CD4-positive, alpha-beta memory T cell (primary cell): ENCODE results near the gene MYL9. TPM values are rescaled to one million over a fixed set of nuclear protein-coding genes. Genes with fewer than 3 reads are reported as not detected.

ENCODE experiments used
- CTCF ChIA-PET: fragments of 350-600 bp; sonication (Branson Sonifier 250); formaldehyde crosslinking; loops from one replicate; lab custom pipeline; 2021; ENCODE audit warnings: inconsistent platforms; ENCODE audit not compliant: partially characterized antibody; lab: Charles Lee
- POLR2A ChIA-PET: fragments of 350-600 bp; sonication (Branson Sonifier 250); formaldehyde crosslinking; loops from one replicate; lab custom pipeline; 2021; ENCODE audit not compliant: partially characterized antibody; lab: Charles Lee
- DNase-seq, 5 donors: peaks; one replicate each; pipeline versions ENCODE4 v3.0.0 to v3.0.0-alpha.2; 2020 to 2022; ENCODE audit warnings: mixed read lengths in 1 of 5
- H3K27ac ChIP-seq: one replicate; pipeline ENCODE4 v1.7.0; 2013; ENCODE audit warnings: low read depth, low read length
- H3K27me3 ChIP-seq: 2 replicates; pipeline ENCODE4 v1.7.0; 2013; ENCODE audit warnings: mild to moderate bottlenecking, low read length, moderate library complexity; ENCODE audit not compliant: insufficient read depth
- H3K36me3 ChIP-seq: 2 replicates; pipeline ENCODE4 v1.7.0; 2013; ENCODE audit warnings: mild to moderate bottlenecking, low read length, moderate library complexity; ENCODE audit not compliant: insufficient read depth
- H3K4me1 ChIP-seq: 2 replicates; pipeline ENCODE4 v1.7.0; 2013; ENCODE audit warnings: mild to moderate bottlenecking, low read length, moderate library complexity; ENCODE audit not compliant: insufficient read depth
- H3K4me3 ChIP-seq, 2 donors: one replicate each; pipeline ENCODE4 v1.7.0; 2013; ENCODE audit warnings: low read length in 2 of 2, mild to moderate bottlenecking in 1 of 2
- H3K9me3 ChIP-seq, 2 donors: one replicate each; pipeline ENCODE4 v1.7.0; 2013; ENCODE audit warnings: low read length in 2 of 2, control low read depth in 1 of 2; ENCODE audit not compliant: control insufficient read depth in 1 of 2
- H3K27ac Mint-ChIP-seq, 7 donors: one replicate each; pipeline ENCODE4 v1.8.0; 2020 to 2021; ENCODE audit warnings: mixed read lengths in 7 of 7, mild to moderate bottlenecking in 6 of 7, inconsistent platforms in 3 of 7, moderate library complexity in 3 of 7
- H3K27me3 Mint-ChIP-seq, 2 donors: one replicate each; pipeline ENCODE4 v1.8.0; 2020 to 2021; ENCODE audit warnings: mixed read lengths in 2 of 2
- H3K36me3 Mint-ChIP-seq, 2 donors: one replicate each; pipeline ENCODE4 v1.8.0; 2020 to 2021; ENCODE audit warnings: mixed read lengths in 2 of 2, inconsistent platforms in 1 of 2, mild to moderate bottlenecking in 1 of 2
- H3K4me1 Mint-ChIP-seq, 4 donors: one replicate each; pipeline ENCODE4 v1.8.0; 2020 to 2021; ENCODE audit warnings: mixed read lengths in 4 of 4, mild to moderate bottlenecking in 1 of 4
- H3K4me3 Mint-ChIP-seq, 8 donors: one replicate each; pipeline ENCODE4 v1.8.0; 2020 to 2021; ENCODE audit warnings: mixed read lengths in 8 of 8, mild to moderate bottlenecking in 7 of 8, moderate library complexity in 6 of 8, inconsistent platforms in 3 of 8
- H3K9me3 Mint-ChIP-seq, 8 donors: one replicate each; pipeline ENCODE4 v1.8.0; 2020 to 2021; ENCODE audit warnings: mixed read lengths in 8 of 8, mild to moderate bottlenecking in 5 of 8, inconsistent platforms in 3 of 8, moderate library complexity in 1 of 8
- intact Hi-C: fragments of 100-400 bp; cut with micrococcal nuclease; formaldehyde crosslinking; loops from one replicate; pipeline ENCODE4 v1.15.1; 2023
- polyA plus RNA-seq, 2 donors: library from polyadenylated mRNA; unstranded; fragments of 300-500 nt; fragmentation: Illumina TruSeq; gene quantifications; one replicate each; pipeline ENCODE4 v1.2.3, GENCODE V29; 2021
- total RNA-seq, 2 experiments: library from RNA; stranded (reverse); gene quantifications; one replicate each; pipeline ENCODE4 v1.2.3, GENCODE V29; 2021

The MYL9 gene
- total and polyA plus RNA-seq, 4 experiments from 2014 or later, result not detected

DNA sequence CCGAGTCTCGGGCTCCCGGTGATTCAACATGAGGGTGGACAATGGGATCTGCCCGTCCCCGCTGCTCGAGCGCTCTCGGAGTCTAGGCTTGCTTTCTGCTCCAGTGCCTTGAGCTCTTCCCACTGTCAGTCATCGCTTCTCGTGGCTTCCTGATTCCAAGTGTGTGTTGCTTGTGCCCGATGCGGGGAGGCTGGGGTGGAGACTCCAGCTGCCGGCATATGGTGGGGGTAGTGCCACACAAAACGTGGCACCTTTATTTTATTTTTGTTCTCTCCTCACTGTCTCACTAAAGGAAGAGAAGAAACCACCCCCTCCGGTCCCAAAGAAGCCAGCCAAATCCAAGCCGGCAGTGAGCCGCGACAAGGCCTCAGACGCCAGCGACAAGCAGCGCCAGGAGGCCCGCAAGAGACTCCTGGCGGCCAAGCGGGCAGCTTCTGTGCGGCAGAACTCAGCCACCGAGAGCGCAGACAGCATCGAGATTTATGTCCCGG, 14.8 kb upstream of the MYL9 start:
- DNase-seq, result no peak
- Histone ChIP-seq H3K4me3 (no peak overlapping the region), H3K27me3 (no peaks in the 10 kb centered on the region), H3K27ac (no peak overlapping the region), H3K4me1 (no peaks in the 10 kb centered on the region), H3K9me3 (no peaks in the 10 kb centered on the region), H3K36me3 (peaks cover 32% of the 10 kb centered on the region)
- Mint-ChIP-seq H3K27me3 (no peaks in the 10 kb centered on the region), H3K9me3 (no peaks in the 10 kb centered on the region), H3K4me3 (no peak overlapping the region), H3K27ac (no peak overlapping the region), H3K4me1 (peaks cover 0 to 1% (median 0%) of the 10 kb centered on the region in 4 donors), H3K36me3 (peaks cover 31 to 45% of the 10 kb centered on the region in 2 donors)
- CTCF ChIA-PET, result no interaction called here
- intact Hi-C loops, result no loop called here
- POLR2A ChIA-PET, result interaction anchor here (0.6 kb wide), 1 partner anchor 211 kb away, joined by 3 read pairs; no protein-coding TSS in a partner anchor

DNA sequence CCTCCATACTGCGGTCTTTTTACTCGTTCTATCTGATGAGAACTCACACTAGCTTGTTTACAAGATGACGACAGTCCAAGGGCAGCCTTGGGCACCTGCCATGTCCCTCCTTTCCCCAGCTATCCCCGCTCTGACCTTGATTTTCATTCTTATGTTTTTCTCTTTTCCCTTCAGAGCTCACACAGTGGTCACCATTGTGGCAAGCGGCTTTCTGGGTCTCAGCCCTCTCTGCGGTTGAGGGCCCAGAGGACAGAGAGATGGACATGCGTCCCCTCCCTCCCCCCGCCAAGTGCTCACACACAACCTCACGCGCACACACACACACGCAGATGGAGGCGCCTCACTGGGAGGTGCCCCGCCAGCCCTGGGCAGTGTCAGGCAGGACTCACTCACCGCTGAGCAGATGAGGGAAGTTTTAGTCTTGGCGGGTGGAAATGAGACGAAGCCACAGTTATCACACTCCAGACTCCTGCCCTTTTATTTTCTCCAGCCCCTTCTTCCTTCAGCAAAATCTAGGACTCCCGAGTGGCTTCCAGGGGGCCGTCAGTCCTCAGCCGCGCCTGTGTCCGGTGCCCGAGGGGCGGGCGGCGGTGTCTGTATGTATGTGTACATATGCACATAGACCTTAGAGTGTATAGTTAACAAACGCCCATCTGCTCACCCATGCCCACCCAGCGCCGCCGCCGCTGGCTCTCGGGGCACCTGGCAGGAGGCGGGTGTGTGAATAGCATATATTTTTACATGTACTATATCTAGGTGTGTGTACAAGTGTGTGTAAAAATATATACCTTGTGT, 13.8 kb upstream of the MYL9 start:
- Histone ChIP-seq H3K27ac (no peak overlapping the region), H3K4me1 (no peaks in the 10 kb centered on the region), H3K9me3 (no peaks in the 10 kb centered on the region), H3K27me3 (no peaks in the 10 kb centered on the region), H3K4me3 (no peak overlapping the region), H3K36me3 (peaks cover 32% of the 10 kb centered on the region)
- intact Hi-C loops, result no loop called here
- H3K36me3 Mint-ChIP-seq, result peaks cover 28 to 41% of the 10 kb centered on the region in 2 donors
- H3K27me3 Mint-ChIP-seq, result no peaks in the 10 kb centered on the region
- H3K4me3 Mint-ChIP-seq, result no peak overlapping the region
- no peaks in the 10 kb centered on the region for H3K9me3 Mint-ChIP-seq
- H3K27ac Mint-ChIP-seq, result no peak overlapping the region
- ChIA-PET POLR2A (interaction anchor here (0.6 kb wide), 1 partner anchor 212 kb away, joined by 3 read pairs; no protein-coding TSS in a partner anchor), CTCF (no interaction called here)
- no peak for DNase-seq
- no peaks in the 10 kb centered on the region for H3K4me1 Mint-ChIP-seq

DNA sequence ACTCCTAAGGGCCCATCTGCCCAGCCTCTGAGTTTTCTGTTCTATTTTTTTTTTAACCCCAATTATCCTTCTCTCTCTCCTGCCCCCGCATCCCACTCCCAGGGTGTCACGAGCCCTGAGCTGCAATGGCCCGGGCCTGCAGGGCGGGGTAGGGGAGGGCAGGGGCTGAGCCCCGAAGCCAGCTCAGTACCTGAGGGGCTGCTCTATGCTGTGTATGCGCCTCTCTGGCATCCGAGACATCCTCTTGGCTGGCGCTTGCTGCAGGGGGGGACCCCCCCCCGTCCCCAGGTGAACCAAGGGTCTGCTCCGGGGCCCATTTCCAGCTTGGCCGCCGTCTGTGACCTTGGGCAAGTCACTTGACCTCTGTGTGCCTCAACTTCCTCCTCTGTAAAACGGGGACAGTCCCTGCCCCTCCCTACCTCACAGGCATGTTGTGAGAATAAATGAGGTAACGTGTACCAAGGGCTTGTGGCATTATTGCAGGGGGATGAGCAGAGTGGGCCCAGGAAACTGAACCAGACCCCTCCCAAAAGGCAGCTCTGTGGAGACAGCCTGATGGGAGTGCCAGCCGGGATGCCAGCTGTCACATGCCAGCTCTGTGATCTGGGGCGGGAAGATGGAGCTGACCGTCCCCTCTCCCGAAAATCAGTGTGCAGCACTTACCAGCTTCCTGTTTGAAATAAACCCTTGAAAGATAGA, 13.0 kb upstream of the MYL9 start:
- H3K27ac ChIP-seq, result no peak overlapping the region
- Mint-ChIP-seq H3K4me3 (no peak overlapping the region), H3K27me3 (no peaks in the 10 kb centered on the region), H3K36me3 (peaks cover 28 to 37% of the 10 kb centered on the region in 2 donors), H3K4me1 (no peaks in the 10 kb centered on the region), H3K9me3 (no peaks in the 10 kb centered on the region), H3K27ac (no peak overlapping the region)
- no peaks in the 10 kb centered on the region for H3K9me3 ChIP-seq
- H3K4me1 ChIP-seq, result no peaks in the 10 kb centered on the region
- intact Hi-C loops, result no loop called here
- peaks cover 32% of the 10 kb centered on the region for H3K36me3 ChIP-seq
- CTCF ChIA-PET, result no interaction called here
- no peak overlapping the region for H3K4me3 ChIP-seq
- DNase-seq, result no peak
- POLR2A ChIA-PET, result no interaction called here
- H3K27me3 ChIP-seq, result no peaks in the 10 kb centered on the region

DNA sequence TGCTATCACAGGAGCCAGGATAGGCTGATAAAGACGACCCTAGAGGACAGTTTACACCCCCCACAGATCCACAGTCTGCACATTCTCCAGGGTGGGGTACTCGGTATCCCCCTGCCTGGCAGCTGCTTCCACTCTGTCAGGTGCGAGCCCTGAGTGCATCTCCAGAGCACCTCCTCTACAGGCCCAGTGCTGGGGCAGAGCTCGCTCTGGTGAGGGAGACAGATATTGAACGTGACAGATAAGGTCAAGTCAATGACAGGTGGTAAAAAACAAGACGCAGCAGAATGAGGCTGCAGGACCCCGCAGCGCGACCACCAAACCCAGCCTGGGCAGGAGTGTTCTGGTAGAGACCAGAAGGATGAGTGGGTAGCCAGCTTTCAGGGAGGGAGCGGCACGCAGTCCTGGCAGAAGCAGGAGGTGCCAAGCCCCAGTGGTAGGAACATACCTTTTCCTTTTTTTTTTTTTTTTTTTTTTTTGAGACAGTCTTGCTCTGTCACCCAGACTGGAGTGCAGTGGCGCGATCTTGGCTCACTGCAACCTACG, 12.4 kb upstream of the MYL9 start:
- POLR2A ChIA-PET, result no interaction called here
- Histone ChIP-seq H3K27ac (no peak overlapping the region), H3K4me3 (no peak overlapping the region), H3K4me1 (no peaks in the 10 kb centered on the region), H3K36me3 (peaks cover 29% of the 10 kb centered on the region), H3K9me3 (no peaks in the 10 kb centered on the region), H3K27me3 (no peaks in the 10 kb centered on the region)
- CTCF ChIA-PET, result no interaction called here
- no peak for DNase-seq
- Mint-ChIP-seq H3K36me3 (peaks cover 27 to 32% of the 10 kb centered on the region in 2 donors), H3K4me3 (no peak overlapping the region), H3K27me3 (no peaks in the 10 kb centered on the region), H3K27ac (no peak overlapping the region), H3K9me3 (no peaks in the 10 kb centered on the region), H3K4me1 (no peaks in the 10 kb centered on the region)
- intact Hi-C loops, result no loop called here

DNA sequence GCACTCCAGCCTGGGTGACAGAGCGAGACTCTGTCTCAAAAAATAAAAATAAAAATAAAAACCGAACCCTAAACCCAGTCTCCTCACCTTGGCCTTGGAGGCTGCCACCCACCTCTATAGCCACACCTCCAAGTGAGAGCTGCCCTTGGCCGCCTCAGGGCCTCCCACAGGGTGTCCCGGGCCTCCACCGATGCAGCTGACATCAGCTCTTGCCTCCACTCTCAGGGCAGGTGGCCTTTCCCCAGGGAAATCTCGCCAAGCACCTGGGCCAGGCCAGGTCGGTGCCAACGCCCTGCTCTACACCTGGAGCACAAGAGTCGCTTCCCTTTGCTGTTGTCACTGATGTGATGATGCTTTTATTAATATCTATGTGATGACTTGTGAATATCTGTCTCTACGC, 8.9 kb upstream of the MYL9 start:
- POLR2A ChIA-PET, result no interaction called here
- CTCF ChIA-PET, result no interaction called here
- H3K4me1 Mint-ChIP-seq, result no peaks in the 10 kb centered on the region

DNA sequence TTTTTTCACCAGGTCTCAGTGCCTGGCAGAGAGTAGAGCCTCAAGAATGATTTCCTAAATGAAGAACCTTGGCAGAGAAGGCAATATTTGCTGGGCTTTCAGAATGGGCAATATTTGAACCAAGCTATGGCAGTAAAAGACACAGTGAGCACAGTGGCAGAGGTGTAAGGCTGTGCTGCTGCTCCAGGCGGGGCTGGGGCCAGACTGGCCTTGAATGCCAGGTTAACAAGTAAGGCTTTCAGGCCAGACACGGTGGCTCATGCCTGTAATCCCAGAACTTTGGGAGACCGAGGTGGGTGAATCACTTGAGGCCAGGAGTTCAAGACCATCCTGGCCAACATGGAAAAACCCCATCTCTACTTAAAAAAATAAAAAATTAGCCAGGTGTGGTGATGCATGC, 8.5 kb upstream of the MYL9 start:
- Histone ChIP-seq H3K4me3 (no peak overlapping the region), H3K4me1 (no peaks in the 10 kb centered on the region), H3K27me3 (no peaks in the 10 kb centered on the region), H3K36me3 (no peaks in the 10 kb centered on the region), H3K9me3 (no peaks in the 10 kb centered on the region), H3K27ac (no peak overlapping the region)
- Mint-ChIP-seq H3K4me1 (no peaks in the 10 kb centered on the region), H3K9me3 (no peaks in the 10 kb centered on the region), H3K27ac (no peak overlapping the region), H3K36me3 (peaks cover 0 to 2% of the 10 kb centered on the region in 2 donors), H3K27me3 (no peaks in the 10 kb centered on the region), H3K4me3 (no peak overlapping the region)
- ChIA-PET POLR2A (no interaction called here), CTCF (no interaction called here)
- intact Hi-C loops, result no loop called here
- no peak for DNase-seq

More for the DNA sequence above, 8.9 kb upstream of the MYL9 start:
- Histone ChIP-seq H3K27ac (no peak overlapping the region), H3K27me3 (no peaks in the 10 kb centered on the region), H3K36me3 (peaks cover 2% of the 10 kb centered on the region), H3K9me3 (no peaks in the 10 kb centered on the region), H3K4me1 (no peaks in the 10 kb centered on the region), H3K4me3 (no peak overlapping the region)
- no peak overlapping the region for H3K4me3 Mint-ChIP-seq
- no peak for DNase-seq
- H3K36me3 Mint-ChIP-seq, result peaks cover 4 to 6% of the 10 kb centered on the region in 2 donors
- H3K9me3 Mint-ChIP-seq, result no peaks in the 10 kb centered on the region
- intact Hi-C loops, result no loop called here
- no peaks in the 10 kb centered on the region for H3K27me3 Mint-ChIP-seq
- no peak overlapping the region for H3K27ac Mint-ChIP-seq

DNA sequence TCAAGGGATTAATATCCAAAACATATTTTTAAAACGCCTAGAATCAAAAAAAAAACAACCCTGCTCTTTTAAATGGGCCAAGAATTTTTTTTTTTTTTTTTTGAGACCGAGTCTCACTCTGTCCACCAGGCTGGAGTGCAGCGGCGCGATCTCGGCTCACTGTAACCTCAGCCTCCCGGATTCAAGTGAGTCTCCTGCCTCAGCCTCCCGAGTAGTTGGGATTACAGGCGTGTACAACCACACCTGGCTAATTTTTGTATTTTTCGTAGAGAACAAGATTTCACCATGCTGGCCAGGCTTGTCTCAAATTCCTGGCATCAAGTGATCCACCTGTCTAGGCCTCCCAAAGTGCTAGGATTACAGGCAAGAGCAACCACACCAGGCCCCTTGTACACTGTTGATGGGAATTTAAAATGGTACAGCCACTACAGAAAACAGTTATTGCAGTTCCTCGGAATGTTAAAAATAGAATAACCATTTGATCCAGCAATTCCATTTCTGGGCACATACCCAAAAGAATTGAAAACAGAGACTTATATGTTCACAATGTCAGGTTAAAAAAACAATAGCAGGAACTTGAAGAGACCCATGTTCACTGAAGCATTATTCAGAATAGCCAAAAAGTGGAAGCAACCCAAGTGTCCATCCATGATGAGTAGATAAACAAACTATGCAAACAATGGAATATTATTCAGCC, 3.1 kb upstream of the MYL9 start:
- Histone ChIP-seq H3K4me1 (no peaks in the 10 kb centered on the region), H3K9me3 (no peaks in the 10 kb centered on the region), H3K4me3 (no peak overlapping the region), H3K27ac (no peak overlapping the region), H3K36me3 (no peaks in the 10 kb centered on the region), H3K27me3 (no peaks in the 10 kb centered on the region)
- Mint-ChIP-seq H3K9me3 (no peaks in the 10 kb centered on the region), H3K4me1 (no peaks in the 10 kb centered on the region), H3K27me3 (peaks cover 0 to 3% of the 10 kb centered on the region in 2 donors), H3K36me3 (no peaks in the 10 kb centered on the region), H3K27ac (no peak overlapping the region), H3K4me3 (no peak overlapping the region)
- intact Hi-C loops, result no loop called here
- no peak for DNase-seq
- ChIA-PET CTCF (interaction anchor here (0.7 kb wide), 1 partner anchor 36 kb away, joined by 3 read pairs; no protein-coding TSS in a partner anchor), POLR2A (no interaction called here)
